ENCODE measurements around the gene MYO1D.

GRCh38 chr17:32852811-32853210 is 24.1 kb downstream of the MYO1D start:
- no peak for TF ChIP-seq CTCF (IDR thresholded peaks at IDR 0.05)
- no peak for TF ChIP-seq POLR2A (IDR thresholded peaks at IDR 0.05)

Data from adrenal gland (tissue), 5 donors.